Activated T-helper 17 cell treated with anti-CD3 and anti-CD28 coated beads, Interleukin-2, amount 50 U/mL, for 72 hours (primary cell): ENCODE measurements around the gene TRABD2B. TPM values are rescaled to one million over a fixed set of nuclear protein-coding genes. Genes with fewer than 3 reads are reported as not detected.

ENCODE experiments used
- ATAC-seq: fragments of 150-1000 bp; cut with Tn5 transposase; replicated peaks from 2 replicates; pipeline ENCODE4 v1.10.0; 2021; ENCODE audit warnings: mild to moderate bottlenecking, moderate library complexity
- H3K27ac Mint-ChIP-seq: one replicate; pipeline ENCODE4 v1.8.0; 2022; ENCODE audit warnings: mixed read lengths
- H3K27me3 Mint-ChIP-seq: one replicate; pipeline ENCODE4 v1.8.0; 2022; ENCODE audit warnings: mixed read lengths
- H3K36me3 Mint-ChIP-seq: one replicate; pipeline ENCODE4 v1.8.0; 2022; ENCODE audit warnings: low read depth, mild to moderate bottlenecking, mixed read lengths
- H3K4me1 Mint-ChIP-seq: one replicate; pipeline ENCODE4 v1.8.0; 2022; ENCODE audit warnings: mixed read lengths
- H3K4me3 Mint-ChIP-seq: one replicate; pipeline ENCODE4 v1.8.0; 2022; ENCODE audit warnings: mild to moderate bottlenecking, mixed read lengths
- H3K9me3 Mint-ChIP-seq: one replicate; pipeline ENCODE4 v1.8.0; 2022; ENCODE audit warnings: mixed read lengths
- total RNA-seq, 2 donors: library from RNA; stranded (reverse); gene quantifications; one replicate each; pipeline ENCODE4 v1.2.3, GENCODE V29; 2022

Gene TRABD2B
- total RNA-seq, 2 donors from 2014 or later: not detected

- H3K4me1 Mint-ChIP-seq: no peaks in the 10 kb centered on the region
- no peak overlapping the region for H3K27ac Mint-ChIP-seq
- peaks cover 24% of the 10 kb centered on the region for H3K27me3 Mint-ChIP-seq
- H3K9me3 Mint-ChIP-seq: no peaks in the 10 kb centered on the region
- H3K36me3 Mint-ChIP-seq: no peaks in the 10 kb centered on the region
- H3K4me3 Mint-ChIP-seq: no peak overlapping the region
- ATAC-seq: no peak
These were observed 125.3 kb downstream of the TRABD2B start for GRCh38 chr1:47871799-47872353.

DNA sequence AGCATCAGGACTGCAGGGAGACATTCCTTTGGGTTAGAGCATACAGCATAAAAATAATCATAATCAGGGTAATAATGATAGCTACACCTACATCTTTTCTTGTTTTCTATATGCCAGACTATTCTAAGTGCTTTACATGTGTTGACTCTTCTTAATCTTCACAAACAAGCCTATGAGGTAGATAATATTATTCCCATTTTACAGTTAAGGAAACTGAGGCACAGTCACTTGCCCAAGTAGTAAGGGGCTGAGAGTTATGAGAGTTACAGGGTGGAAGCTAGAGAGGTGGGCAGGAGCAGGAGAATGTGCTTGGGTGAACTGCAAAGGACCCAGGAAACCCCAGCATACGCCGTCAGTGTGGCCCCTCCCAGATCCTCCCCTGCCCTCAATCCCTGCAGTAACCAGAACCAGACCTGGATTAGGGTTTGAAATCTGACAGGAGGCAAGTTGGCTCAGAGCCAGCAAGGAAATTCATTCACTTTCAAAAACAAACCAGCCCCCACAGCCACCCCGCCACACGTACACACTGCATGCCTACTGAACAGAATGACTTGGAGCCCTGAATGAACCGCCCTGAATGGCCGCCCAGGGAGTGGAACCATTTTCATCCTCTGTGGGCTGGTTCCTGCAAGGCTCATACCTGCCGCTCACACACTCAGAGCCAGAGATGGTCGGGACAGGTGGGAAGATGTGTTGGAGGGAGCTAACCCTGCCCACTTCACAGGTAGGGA lies 126.1 kb downstream of the TRABD2B start:
- Mint-ChIP-seq H3K4me1 (no peaks in the 10 kb centered on the region), H3K36me3 (no peaks in the 10 kb centered on the region), H3K9me3 (no peaks in the 10 kb centered on the region), H3K27me3 (peaks cover 22% of the 10 kb centered on the region), H3K4me3 (no peak overlapping the region), H3K27ac (no peak overlapping the region)
- ATAC-seq: no peak

GRCh38 chr1:47870480-47870879 lies 126.7 kb downstream of the TRABD2B start:
- no peaks in the 10 kb centered on the region for H3K36me3 Mint-ChIP-seq
- no peak for ATAC-seq
- H3K27me3 Mint-ChIP-seq: peaks cover 19% of the 10 kb centered on the region
- no peak overlapping the region for H3K4me3 Mint-ChIP-seq
- H3K27ac Mint-ChIP-seq: no peak overlapping the region
- no peaks in the 10 kb centered on the region for H3K4me1 Mint-ChIP-seq
- H3K9me3 Mint-ChIP-seq: no peaks in the 10 kb centered on the region

DNA sequence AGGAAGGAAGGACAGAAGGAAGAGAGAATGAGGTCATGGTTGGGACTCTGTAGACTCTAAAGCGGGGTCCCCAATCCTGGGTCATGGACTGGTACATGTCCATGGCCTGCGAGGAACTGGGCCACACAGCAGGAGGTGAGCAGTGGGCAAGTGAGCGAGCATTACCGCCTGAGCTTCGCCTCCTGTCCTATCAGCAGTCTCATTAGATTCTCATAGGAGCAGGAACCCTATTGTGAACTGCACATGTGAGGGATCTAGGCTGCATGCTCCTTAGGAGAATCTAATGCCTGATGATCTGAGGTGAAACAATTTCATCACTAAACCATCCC lies 128.9 kb downstream of the TRABD2B start:
- H3K4me1 Mint-ChIP-seq: no peaks in the 10 kb centered on the region
- no peaks in the 10 kb centered on the region for H3K9me3 Mint-ChIP-seq
- no peak overlapping the region for H3K4me3 Mint-ChIP-seq
- no peak for ATAC-seq
- no peak overlapping the region for H3K27ac Mint-ChIP-seq
- H3K36me3 Mint-ChIP-seq: no peaks in the 10 kb centered on the region
- peaks cover 19% of the 10 kb centered on the region for H3K27me3 Mint-ChIP-seq

GRCh38 chr1:47867438-47868347 lies 129.5 kb downstream of the TRABD2B start:
- Mint-ChIP-seq H3K27me3 (peaks cover 18% of the 10 kb centered on the region), H3K4me3 (no peak overlapping the region), H3K9me3 (no peaks in the 10 kb centered on the region), H3K36me3 (no peaks in the 10 kb centered on the region), H3K27ac (no peak overlapping the region), H3K4me1 (no peaks in the 10 kb centered on the region)
- no peak for ATAC-seq

DNA sequence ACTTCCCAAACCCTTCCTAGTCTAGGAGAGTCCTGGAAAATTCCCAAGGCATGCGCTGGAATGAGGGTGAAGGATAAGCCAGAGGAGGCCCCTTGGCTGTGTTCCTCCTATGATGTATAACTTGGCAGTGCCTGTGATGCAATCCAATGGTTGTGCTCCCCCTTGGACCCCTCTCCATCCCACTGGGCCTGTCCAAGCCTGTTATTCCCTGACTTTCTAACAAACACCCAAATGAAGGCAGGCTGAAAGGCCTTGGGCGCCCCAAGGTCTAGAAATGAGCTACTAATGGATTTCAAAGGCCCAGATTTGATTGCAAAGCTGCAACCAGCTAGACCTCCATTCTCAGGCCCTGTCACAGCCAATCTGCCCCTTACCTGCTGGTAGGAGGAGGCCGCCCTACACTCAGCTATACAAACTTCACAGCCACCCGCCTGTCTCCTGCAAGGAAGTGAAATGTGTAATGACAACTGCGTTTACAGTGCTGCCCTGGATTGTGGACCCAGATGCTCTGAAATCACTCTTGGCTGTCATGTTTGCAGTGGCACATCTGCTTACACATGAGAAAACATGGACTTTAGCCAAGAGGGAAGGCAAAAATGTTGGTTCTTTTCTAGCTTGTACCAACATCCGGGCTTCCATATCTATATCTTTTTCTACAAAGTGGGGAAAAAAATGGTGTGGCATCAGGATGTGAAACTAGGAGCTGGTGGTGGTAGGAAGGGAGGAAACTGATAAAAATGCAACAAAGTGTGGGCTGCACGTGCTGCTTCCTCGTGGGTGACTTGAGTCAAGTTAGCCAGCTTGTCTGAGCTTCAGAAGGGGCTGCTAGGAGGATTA lies 130.4 kb downstream of the TRABD2B start:
- no peak overlapping the region for H3K4me3 Mint-ChIP-seq
- no peak for ATAC-seq
- no peaks in the 10 kb centered on the region for H3K36me3 Mint-ChIP-seq
- H3K27ac Mint-ChIP-seq: no peak overlapping the region
- H3K9me3 Mint-ChIP-seq: no peaks in the 10 kb centered on the region
- peaks cover 13% of the 10 kb centered on the region for H3K27me3 Mint-ChIP-seq
- H3K4me1 Mint-ChIP-seq: no peaks in the 10 kb centered on the region

- no peaks in the 10 kb centered on the region for H3K9me3 Mint-ChIP-seq
- no peaks in the 10 kb centered on the region for H3K4me1 Mint-ChIP-seq
- H3K4me3 Mint-ChIP-seq: no peak overlapping the region
- no peaks in the 10 kb centered on the region for H3K36me3 Mint-ChIP-seq
- ATAC-seq: no peak
- H3K27ac Mint-ChIP-seq: no peak overlapping the region
- peaks cover 13% of the 10 kb centered on the region for H3K27me3 Mint-ChIP-seq
These were observed 131.2 kb downstream of the TRABD2B start for GRCh38 chr1:47865881-47866535.

DNA sequence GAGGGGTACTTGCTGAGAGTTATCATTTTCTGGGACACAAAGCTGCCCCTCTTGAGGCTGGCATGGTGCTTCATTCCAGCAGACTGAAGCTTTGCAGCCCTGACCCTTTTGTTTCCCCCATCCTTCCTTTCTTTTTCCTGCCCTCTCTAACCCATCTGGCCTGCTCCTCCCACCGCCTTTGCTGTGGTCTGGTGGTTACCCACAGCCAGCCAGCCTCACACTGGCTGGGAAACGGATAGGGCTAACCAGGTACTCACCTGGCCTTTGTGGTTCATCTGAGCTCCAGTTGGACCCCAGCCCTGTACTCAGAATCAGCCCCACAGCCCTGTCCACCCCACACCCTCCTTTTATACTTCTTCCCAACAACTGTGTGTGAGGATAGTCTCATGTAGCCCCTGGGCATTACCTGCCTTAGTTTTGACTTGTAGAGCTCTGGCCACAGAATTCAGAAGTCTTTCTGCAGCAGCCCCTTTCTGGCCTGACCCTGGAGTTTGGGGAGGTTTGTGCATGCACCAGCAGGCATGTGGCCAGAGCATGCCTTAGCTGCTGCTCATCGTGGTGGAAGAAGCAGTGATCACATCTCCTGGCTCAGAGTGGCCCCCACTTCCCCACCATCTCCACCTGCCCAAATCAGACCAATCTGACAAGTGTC lies 138.0 kb downstream of the TRABD2B start:
- H3K36me3 Mint-ChIP-seq: no peaks in the 10 kb centered on the region
- H3K27me3 Mint-ChIP-seq: no peaks in the 10 kb centered on the region
- no peaks in the 10 kb centered on the region for H3K9me3 Mint-ChIP-seq
- ATAC-seq: peak; percentile 14
- no peak overlapping the region for H3K4me3 Mint-ChIP-seq
- no peak overlapping the region for H3K27ac Mint-ChIP-seq
- peaks cover 6% of the 10 kb centered on the region for H3K4me1 Mint-ChIP-seq

GRCh38 chr1:47856996-47857395 lies 140.2 kb downstream of the TRABD2B start:
- Mint-ChIP-seq H3K27ac (no peak overlapping the region), H3K27me3 (no peaks in the 10 kb centered on the region), H3K9me3 (no peaks in the 10 kb centered on the region), H3K36me3 (no peaks in the 10 kb centered on the region), H3K4me1 (peaks cover 6% of the 10 kb centered on the region), H3K4me3 (no peak overlapping the region)
- no peak for ATAC-seq

DNA sequence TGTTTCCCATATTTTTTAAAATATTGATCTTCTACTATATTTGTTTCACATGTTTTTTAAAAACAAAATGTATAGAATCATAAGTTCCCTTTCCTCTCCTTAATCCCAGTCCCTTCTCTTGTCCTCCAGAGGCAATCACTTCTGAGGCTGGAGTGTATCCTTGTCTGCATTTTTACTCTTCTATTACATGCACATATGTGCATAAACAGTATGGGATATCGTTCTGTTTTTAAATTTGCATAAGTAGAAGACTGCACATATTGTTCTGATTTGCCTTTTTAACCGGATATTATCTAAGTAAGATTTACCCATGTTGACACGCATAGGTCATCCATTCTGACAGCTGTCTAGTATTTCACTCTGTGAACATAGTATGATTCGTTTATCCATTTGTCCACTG lies 142.0 kb downstream of the TRABD2B start:
- no peaks in the 10 kb centered on the region for H3K27me3 Mint-ChIP-seq

GRCh38 chr1:47854552-47855144 lies 142.5 kb downstream of the TRABD2B start:
- H3K27me3 Mint-ChIP-seq: no peaks in the 10 kb centered on the region
- H3K27ac Mint-ChIP-seq: no peak overlapping the region
- no peaks in the 10 kb centered on the region for H3K36me3 Mint-ChIP-seq
- H3K4me1 Mint-ChIP-seq: peaks cover 6% of the 10 kb centered on the region
- no peak overlapping the region for H3K4me3 Mint-ChIP-seq
- H3K9me3 Mint-ChIP-seq: no peaks in the 10 kb centered on the region
- no peak for ATAC-seq

More for the DNA sequence above, 142.0 kb downstream of the TRABD2B start:
- Mint-ChIP-seq H3K4me1 (peaks cover 6% of the 10 kb centered on the region), H3K36me3 (no peaks in the 10 kb centered on the region), H3K4me3 (no peak overlapping the region), H3K27ac (no peak overlapping the region), H3K9me3 (no peaks in the 10 kb centered on the region)
- ATAC-seq: no peak

DNA sequence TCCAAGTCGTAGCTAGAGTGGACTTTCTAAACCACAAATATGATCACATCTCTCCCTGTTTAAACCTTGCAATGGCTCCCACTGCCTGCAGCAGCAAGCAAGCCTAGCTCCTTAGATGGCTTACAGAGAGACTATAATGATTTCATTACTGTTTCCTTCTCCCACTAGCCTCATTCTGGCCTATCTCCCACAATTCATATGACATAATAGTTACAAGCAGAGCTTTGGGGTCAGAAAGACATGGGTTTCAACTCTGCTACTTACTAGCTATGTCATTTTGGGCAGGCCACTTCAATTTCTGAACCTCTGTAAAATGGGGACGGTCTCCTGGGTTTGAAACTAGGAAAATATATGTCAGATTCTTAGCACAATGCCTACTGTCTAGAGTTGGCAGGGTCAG lies 143.3 kb downstream of the TRABD2B start:
- Mint-ChIP-seq H3K9me3 (no peaks in the 10 kb centered on the region), H3K4me3 (no peak overlapping the region), H3K27ac (no peak overlapping the region), H3K27me3 (no peaks in the 10 kb centered on the region), H3K36me3 (no peaks in the 10 kb centered on the region), H3K4me1 (no peaks in the 10 kb centered on the region)
- ATAC-seq: no peak

GRCh38 chr1:47853059-47853458 lies 144.1 kb downstream of the TRABD2B start:
- Mint-ChIP-seq H3K9me3 (no peaks in the 10 kb centered on the region), H3K4me1 (no peaks in the 10 kb centered on the region), H3K36me3 (no peaks in the 10 kb centered on the region), H3K4me3 (no peak overlapping the region), H3K27me3 (no peaks in the 10 kb centered on the region), H3K27ac (no peak overlapping the region)
- no peak for ATAC-seq
